Measurements from ENCODE around the gene IFNLR1. TPM values are rescaled to one million over a fixed set of nuclear protein-coding genes. Genes with fewer than 3 reads are reported as not detected.

Gene IFNLR1
- total and polyA plus RNA-seq, 9 of the 15 experiments (the other 6 are each of a cell fraction or from before 2014, with no cell fraction given): not detected

DNA sequence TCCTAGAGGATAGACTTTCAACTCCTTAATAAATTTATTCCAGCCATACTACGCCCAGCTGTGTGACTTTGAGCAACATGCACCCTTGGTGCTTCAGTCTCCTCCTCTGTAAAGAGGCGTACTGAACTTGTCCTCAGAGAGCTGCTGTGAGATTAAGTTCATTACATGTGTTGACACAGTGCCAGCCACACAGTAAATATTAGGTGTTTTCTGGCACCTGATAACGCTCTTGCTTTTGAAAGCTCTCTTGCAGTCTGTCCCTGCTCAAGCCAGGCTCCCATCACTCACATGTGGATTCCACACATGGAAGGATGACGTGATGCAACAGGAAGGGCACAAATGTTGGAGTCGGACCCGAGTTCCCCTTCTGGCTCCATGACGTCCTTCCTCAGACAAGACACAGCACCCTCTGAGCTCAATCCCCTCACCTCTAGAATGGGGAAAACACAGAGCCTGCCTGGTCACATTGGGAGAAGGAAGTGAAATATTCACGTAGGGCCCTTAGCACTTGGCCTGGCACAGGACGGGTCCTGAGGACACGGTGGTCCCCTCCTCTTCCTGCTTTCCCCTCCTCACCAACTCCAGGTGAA is 7.7 kb downstream of the IFNLR1 start (continued):
- TF ChIP-seq, protein P1, sequence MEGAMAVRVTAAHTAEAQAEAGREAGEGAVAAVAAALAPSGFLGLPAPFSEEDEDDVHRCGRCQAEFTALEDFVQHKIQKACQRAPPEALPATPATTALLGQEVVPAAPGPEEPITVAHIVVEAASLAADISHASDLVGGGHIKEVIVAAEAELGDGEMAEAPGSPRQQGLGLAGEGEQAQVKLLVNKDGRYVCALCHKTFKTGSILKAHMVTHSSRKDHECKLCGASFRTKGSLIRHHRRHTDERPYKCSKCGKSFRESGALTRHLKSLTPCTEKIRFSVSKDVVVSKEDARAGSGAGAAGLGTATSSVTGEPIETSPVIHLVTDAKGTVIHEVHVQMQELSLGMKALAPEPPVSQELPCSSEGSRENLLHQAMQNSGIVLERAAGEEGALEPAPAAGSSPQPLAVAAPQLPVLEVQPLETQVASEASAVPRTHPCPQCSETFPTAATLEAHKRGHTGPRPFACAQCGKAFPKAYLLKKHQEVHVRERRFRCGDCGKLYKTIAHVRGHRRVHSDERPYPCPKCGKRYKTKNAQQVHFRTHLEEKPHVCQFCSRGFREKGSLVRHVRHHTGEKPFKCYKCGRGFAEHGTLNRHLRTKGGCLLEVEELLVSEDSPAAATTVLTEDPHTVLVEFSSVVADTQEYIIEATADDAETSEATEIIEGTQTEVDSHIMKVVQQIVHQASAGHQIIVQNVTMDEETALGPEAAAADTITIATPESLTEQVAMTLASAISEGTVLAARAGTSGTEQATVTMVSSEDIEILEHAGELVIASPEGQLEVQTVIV (CRISPR knock-in tag; IDR thresholded peaks at IDR 0.05; ENCODE audit: borderline replicate concordance): no peak
- no peak for TF ChIP-seq ZFP30 (CRISPR knock-in tag; IDR thresholded peaks at IDR 0.05; ENCODE audit: borderline replicate concordance)
- no peak for TF ChIP-seq HMG20A (CRISPR knock-in tag; conservative IDR thresholded peaks at IDR 0.05)

DNA sequence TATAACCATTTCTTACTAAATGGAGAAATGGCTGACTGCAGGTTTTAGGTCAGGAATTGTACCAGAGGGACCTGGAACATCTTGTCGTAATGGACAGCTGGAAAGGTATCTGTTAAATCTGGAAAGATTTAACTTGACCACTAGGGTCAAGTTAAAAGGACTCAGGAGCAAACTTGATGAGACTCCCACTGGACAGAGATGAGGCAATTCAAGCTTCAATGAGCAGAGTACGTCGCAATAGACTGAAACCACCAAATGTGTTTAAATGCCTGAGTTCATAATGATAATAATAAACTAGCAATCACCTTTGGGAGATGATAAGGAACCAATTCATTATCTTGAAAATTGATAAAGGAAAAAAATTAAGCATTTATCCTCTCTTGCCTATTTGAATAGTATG is 8.7 kb downstream of the IFNLR1 start:
- Histone ChIP-seq H3K79me2 (ENCODE audit: control insufficient read depth, insufficient read depth, low read length) (no peaks in the 10 kb centered on the region), H3K36me3 (ENCODE audit: control insufficient read depth, insufficient read depth, low read length) (no peaks in the 10 kb centered on the region), H3K27me3 (ENCODE audit: control insufficient read depth in 2 of 2, insufficient read depth in 2 of 2, low read length in 2 of 2) (peaks cover 24 to 40% of the 10 kb centered on the region in 2 experiments), H3K4me3 (no peak overlapping the region), H3K9me3 (replicated peaks; ENCODE audit: control insufficient read depth, insufficient read depth, low read depth, low read length) (no peaks in the 10 kb centered on the region), H4K20me1 (replicated peaks; ENCODE audit: control insufficient read depth, insufficient read depth, low read length) (no peaks in the 10 kb centered on the region), H3K4me1 (replicated peaks in 1 of 2; ENCODE audit: control insufficient read depth in 2 of 2, insufficient read depth in 2 of 2, low read length in 2 of 2) (no peaks in the 10 kb centered on the region), H3K9ac (ENCODE audit: insufficient read depth in 1 of 2, low read depth in 2 of 2, low read length in 2 of 2) (no peak overlapping the region), H3K9me1 (ENCODE audit: control insufficient read depth, insufficient read depth, low read length) (no peaks in the 10 kb centered on the region), H3K27ac (ENCODE audit: extremely low read depth, low read depth, low read length) (no peak overlapping the region), H2AFZ (ENCODE audit: low read depth, low read length) (no peak overlapping the region), H3K4me2 (ENCODE audit: insufficient read depth, low read length) (no peak overlapping the region)
- WGBS (ENCODE audit: insufficient coverage, low coverage, missing lambda C conversion rate): 2% methylated on average over 3 of the region's 3 CpGs
- POLR2A ChIA-PET: interaction anchor here (0.6 to 1.6 kb wide), 4 partner anchors 8 to 77 kb away, joined by 3 to 4 read pairs (median 4); no protein-coding TSS in a partner anchor
- CTCF ChIA-PET (ENCODE audit: low intra/inter-chr PET ratio): no interaction called here
- ATAC-seq (no peak), FAIRE-seq (no peak), DNase-seq (ENCODE audit: extremely low read depth in 1 of 4, low spot score in 3 of 4) (no peak)
- BruUV-seq (replicated peaks): no TSS peak
- no peak for TF ChIP-seq CEBPG (CRISPR knock-in tag; IDR thresholded peaks at IDR 0.05)
- TF ChIP-seq CEBPG (tag; conservative IDR thresholded peaks at IDR 0.05 in 1 of 2, IDR thresholded peaks at IDR 0.05 in 1 of 2): peak in 1 of 2 experiments; percentile 56; a peak in 1 of 4 replicates
- TF ChIP-seq SPI1 (IDR thresholded peaks at IDR 0.05; ENCODE audit: borderline replicate concordance, low read depth, low read length): no peak
- in situ Hi-C loops (cut with MboI) (no loop called here), intact Hi-C loops (cut with micrococcal nuclease) (no loop called here)

Measured in K562 (cell line).